Mesodermal cell (in vitro differentiated cells): ENCODE measurements around the gene ATXN7.

ENCODE experiments used
- H3K27ac ChIP-seq: 2 replicates; pipeline ENCODE4 v1.7.0; 2013; ENCODE audit warnings: mild to moderate bottlenecking, low read depth, low read length, moderate library complexity; ENCODE audit not compliant: severe bottlenecking
- H3K36me3 ChIP-seq: 2 replicates; pipeline ENCODE4 v1.7.1; 2013; ENCODE audit warnings: mild to moderate bottlenecking, low read length, moderate library complexity; ENCODE audit not compliant: control insufficient read depth, insufficient read depth
- H3K4me1 ChIP-seq: one replicate; pipeline ENCODE4 v1.7.1; 2013; ENCODE audit warnings: mild to moderate bottlenecking, low read length; ENCODE audit not compliant: insufficient read depth, control insufficient read depth, poor library complexity, severe bottlenecking
- H3K4me3 ChIP-seq: 2 replicates; pipeline ENCODE4 v1.7.0; 2013; ENCODE audit warnings: low read length, control low read depth, mild to moderate bottlenecking; ENCODE audit not compliant: insufficient read depth, poor library complexity, severe bottlenecking; ENCODE audit errors: extremely low read depth
- H3K9me3 ChIP-seq: 2 replicates; pipeline ENCODE4 v1.7.1; 2013; ENCODE audit warnings: mild to moderate bottlenecking, low read length, moderate library complexity; ENCODE audit not compliant: control insufficient read depth
- WGBS, 2 experiments: methylation state at CpG; one replicate each; pipeline ENCODE4 v1.1.5; 2013; ENCODE audit warnings: missing lambda C conversion rate in 2 of 2; ENCODE audit not compliant: insufficient coverage in 2 of 2; 5-methylcytosine and 5-hydroxymethylcytosine counted together

The ATXN7 gene

GRCh38 chr3:63878394-63879060 is 14.9 kb downstream of the ATXN7 start:
- Histone ChIP-seq H3K4me1 (peaks cover 16% of the 10 kb centered on the region), H3K9me3 (no peaks in the 10 kb centered on the region), H3K36me3 (no peaks in the 10 kb centered on the region), H3K27ac (no peak overlapping the region), H3K4me3 (no peak overlapping the region)
- WGBS, 2 experiments: 78 to 100% methylated on average over 1 of the region's 2 CpGs

GRCh38 chr3:63880653-63881052 is 17.0 kb downstream of the ATXN7 start:
- WGBS, 2 experiments: no CpG with 5 or more reads among the region's 5 CpGs
- Histone ChIP-seq H3K4me1 (peaks cover 16% of the 10 kb centered on the region), H3K4me3 (no peak overlapping the region), H3K36me3 (no peaks in the 10 kb centered on the region), H3K27ac (no peak overlapping the region), H3K9me3 (no peaks in the 10 kb centered on the region)

GRCh38 chr3:63886858-63887257 is 23.2 kb downstream of the ATXN7 start:
- 96% methylated on average over 3 of the region's 3 CpGs for WGBS, 2 experiments
- Histone ChIP-seq H3K4me1 (no peaks in the 10 kb centered on the region), H3K9me3 (no peaks in the 10 kb centered on the region), H3K36me3 (no peaks in the 10 kb centered on the region), H3K27ac (no peak overlapping the region), H3K4me3 (no peak overlapping the region)

- no peak overlapping the region for H3K4me3 ChIP-seq
- H3K9me3 ChIP-seq: no peaks in the 10 kb centered on the region
- no peak overlapping the region for H3K27ac ChIP-seq
- H3K4me1 ChIP-seq: no peaks in the 10 kb centered on the region
- WGBS, 2 experiments: 96 to 100% methylated on average over 3 of the region's 5 CpGs
- no peaks in the 10 kb centered on the region for H3K36me3 ChIP-seq
These were observed 27.9 kb downstream of the ATXN7 start for GRCh38 chr3:63891518-63891917.

GRCh38 chr3:63892773-63893352 is 29.2 kb downstream of the ATXN7 start:
- Histone ChIP-seq H3K4me1 (no peaks in the 10 kb centered on the region), H3K4me3 (no peak overlapping the region), H3K27ac (no peak overlapping the region), H3K9me3 (no peaks in the 10 kb centered on the region), H3K36me3 (no peaks in the 10 kb centered on the region)
- no CpG with 5 or more reads among the region's 1 CpG for WGBS, 2 experiments

- WGBS, 2 experiments: 83% methylated on average over 1 of the region's 5 CpGs; no CpG with 5 or more reads in 1 of the 2 experiments
- Histone ChIP-seq H3K4me1 (no peaks in the 10 kb centered on the region), H3K9me3 (no peaks in the 10 kb centered on the region), H3K27ac (no peak overlapping the region), H3K4me3 (no peak overlapping the region), H3K36me3 (peaks cover 7% of the 10 kb centered on the region)
These were observed 31.9 kb downstream of the ATXN7 start for GRCh38 chr3:63895422-63896189.

GRCh38 chr3:63896332-63897030 is 32.8 kb downstream of the ATXN7 start:
- no peaks in the 10 kb centered on the region for H3K9me3 ChIP-seq
- no peak overlapping the region for H3K4me3 ChIP-seq
- no peak overlapping the region for H3K27ac ChIP-seq
- H3K36me3 ChIP-seq: peaks cover 10% of the 10 kb centered on the region
- no CpG with 5 or more reads among the region's 1 CpG for WGBS, 2 experiments
- H3K4me1 ChIP-seq: no peaks in the 10 kb centered on the region

- Histone ChIP-seq H3K27ac (no peak overlapping the region), H3K4me3 (no peak overlapping the region), H3K36me3 (peaks cover 19% of the 10 kb centered on the region), H3K4me1 (no peaks in the 10 kb centered on the region), H3K9me3 (no peaks in the 10 kb centered on the region)
- WGBS, 2 experiments: 80 to 94% methylated on average over 1 to 2 of the region's 5 CpGs
These were observed 36.3 kb downstream of the ATXN7 start for GRCh38 chr3:63900010-63900409.

- H3K36me3 ChIP-seq: peaks cover 19% of the 10 kb centered on the region
- H3K9me3 ChIP-seq: no peaks in the 10 kb centered on the region
- no peak overlapping the region for H3K4me3 ChIP-seq
- no peaks in the 10 kb centered on the region for H3K4me1 ChIP-seq
- no peak overlapping the region for H3K27ac ChIP-seq
- WGBS, 2 experiments: 92 to 100% methylated on average over 2 of the region's 2 CpGs
These were observed 36.8 kb downstream of the ATXN7 start for GRCh38 chr3:63900459-63900858.

GRCh38 chr3:63905731-63906620 is 42.3 kb downstream of the ATXN7 start:
- Histone ChIP-seq H3K36me3 (peaks cover 12% of the 10 kb centered on the region), H3K4me3 (no peak overlapping the region), H3K27ac (no peak overlapping the region), H3K9me3 (no peaks in the 10 kb centered on the region), H3K4me1 (peaks cover 15% of the 10 kb centered on the region)
- WGBS, 2 experiments: 100% methylated on average over 1 of the region's 4 CpGs
